DMS114 treated with DMSO at 0.1 percent for 48 hours (cell line): ENCODE data around the gene WASHC4.
"Not testable (repeated sequence)": the region's sequence is repeated elsewhere in the genome, so short reads cannot be mapped to it uniquely, and the experiment has no call there.

Experiments
- DNase-seq: peaks from one replicate; lab custom pipeline; 2025; ENCODE audit not compliant: unreplicated experiment; lab: John Stamatoyannopoulos, UW

WASHC4 gene

GRCh38 chr12:105090361-105090760 lies 17.2 kb upstream of the WASHC4 start:
- DNase-seq: no peak

DNA sequence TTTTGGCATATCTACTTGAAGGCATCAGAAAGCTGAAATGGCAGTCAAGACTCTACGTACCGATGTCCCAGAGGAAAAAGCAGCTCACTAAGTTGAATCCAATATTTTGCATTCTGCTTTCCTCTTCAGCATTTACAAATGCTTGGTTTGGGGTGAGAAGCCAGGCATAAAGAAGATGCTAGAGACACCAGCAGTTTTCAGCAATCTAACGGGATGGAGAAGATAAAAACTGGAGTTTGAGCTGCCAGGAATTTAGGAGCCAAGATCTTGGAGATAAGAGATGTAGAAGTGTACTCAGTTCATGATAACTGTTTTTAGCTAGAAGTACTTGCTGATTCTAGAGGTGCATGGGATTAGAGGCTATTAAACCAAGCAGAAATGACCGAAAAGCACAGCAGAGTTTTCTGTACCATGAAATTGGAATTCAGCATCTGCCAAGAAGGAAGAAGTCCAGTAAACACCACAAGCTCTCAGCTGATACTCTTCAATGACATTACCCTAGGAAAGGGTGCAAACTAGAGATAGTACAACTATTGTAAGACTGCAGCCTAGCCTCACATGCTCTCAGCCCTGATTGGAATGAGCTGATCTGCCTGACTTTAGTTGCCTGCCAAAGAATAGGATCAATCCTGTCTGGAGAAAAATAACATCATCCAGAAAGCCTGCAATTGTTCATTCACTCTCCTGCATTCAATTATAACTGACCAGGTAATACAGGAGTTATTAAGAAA lies 15.9 kb upstream of the WASHC4 start:
- DNase-seq: no peak

GRCh38 chr12:105092336-105092735 lies 15.2 kb upstream of the WASHC4 start:
- DNase-seq: no peak

DNA sequence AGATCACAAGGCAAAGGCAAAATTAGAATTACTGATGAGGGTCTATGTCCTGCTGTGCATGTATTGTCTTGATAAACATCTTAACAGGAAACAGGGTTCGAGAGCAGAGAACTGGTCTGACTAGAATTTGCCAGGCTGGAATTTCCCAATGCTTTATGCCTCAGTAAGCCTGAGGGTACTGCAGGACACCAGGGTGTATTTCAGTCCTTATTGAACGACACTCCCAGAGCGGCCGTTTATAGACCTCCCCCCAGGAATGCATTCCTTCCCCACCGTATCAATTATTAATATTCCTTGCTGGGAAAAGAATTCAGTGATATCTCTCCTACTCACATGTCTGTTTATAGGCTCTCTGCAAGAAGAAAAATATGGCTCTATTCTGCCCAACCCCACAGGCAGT lies 12.2 kb upstream of the WASHC4 start:
- DNase-seq: not testable (repeated sequence)

GRCh38 chr12:105099356-105099755 lies 8.2 kb upstream of the WASHC4 start:
- DNase-seq: no peak

DNA sequence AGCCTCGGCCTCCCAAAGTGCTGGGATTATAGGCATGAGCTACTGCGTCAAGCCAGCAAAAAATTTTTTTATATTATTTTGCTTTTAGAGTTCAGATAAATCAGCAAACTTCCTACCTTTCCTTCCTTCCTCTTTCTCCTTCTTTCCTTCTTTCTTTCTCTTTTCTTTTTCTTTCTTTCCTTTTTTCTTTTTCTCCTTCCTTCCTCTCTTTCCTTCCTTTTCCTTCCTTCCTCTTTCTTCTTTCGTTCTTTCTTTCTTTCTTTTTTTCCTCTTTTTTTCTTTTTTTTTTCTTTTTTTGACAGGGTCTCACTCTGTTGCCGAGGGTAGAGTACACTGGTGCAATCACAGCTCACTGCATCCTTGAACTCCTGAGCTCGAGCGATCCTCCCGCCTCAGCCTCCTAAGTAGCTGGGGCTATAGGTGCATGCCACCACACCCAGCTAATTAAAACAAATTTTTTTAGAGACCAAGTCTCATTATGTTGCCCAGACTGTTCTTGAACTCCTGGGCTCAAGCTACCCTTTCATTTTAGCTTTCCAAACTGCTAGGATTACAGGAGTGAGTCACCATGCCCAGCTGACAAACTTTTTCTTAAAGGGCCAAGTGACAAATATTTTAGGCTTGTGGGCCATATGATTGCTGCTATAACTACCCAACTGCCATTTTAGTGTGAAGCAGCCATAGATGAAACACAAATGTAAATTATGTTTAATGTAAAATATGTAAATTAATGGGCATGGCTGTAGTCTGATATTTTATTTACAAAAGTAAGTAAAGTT lies 7.1 kb upstream of the WASHC4 start:
- DNase-seq: no peak

- DNase-seq: no peak
Measured at GRCh38 chr12:105100998-105101397, 6.5 kb upstream of the WASHC4 start.

- DNase-seq: no peak
Measured at GRCh38 chr12:105102673-105103072, 4.9 kb upstream of the WASHC4 start.

DNA sequence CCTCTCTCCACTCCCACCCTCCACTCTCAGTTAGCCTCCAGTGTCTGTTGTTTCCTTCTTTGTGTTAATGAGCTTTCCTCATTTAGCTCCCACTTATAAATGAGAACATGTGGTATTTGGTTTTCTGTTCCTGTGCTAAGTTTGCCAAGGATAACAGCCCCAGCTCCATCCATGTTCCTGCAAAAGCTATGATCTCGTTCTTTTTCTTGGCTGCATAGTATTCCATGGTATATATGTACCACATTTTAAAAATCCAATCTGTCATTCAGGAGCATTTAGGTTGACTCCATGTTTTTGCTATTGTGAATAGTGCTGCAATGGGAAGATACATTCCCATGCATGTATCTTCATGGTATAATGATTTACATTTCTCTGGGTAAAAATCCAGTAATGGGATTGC lies 2.8 kb upstream of the WASHC4 start:
- DNase-seq: no peak

DNA sequence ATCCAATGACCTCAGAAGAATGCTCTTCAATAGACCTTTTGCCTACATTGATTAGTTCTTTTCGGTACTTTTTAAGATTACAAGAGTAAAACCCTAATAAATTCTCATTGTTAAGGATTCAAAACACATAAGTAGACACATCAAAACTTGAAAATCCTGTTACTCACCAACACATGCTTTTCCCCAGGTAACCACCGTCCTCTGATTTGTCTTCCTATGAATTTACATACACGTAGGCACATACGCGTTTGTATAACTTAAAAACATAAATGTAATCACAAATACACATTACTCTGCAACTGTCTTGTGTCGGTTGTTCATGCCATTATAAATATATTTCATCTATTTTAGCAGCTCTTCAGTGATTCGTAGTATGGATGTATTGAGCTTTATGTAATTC lies 910 bp upstream of the WASHC4 start:
- no peak for DNase-seq

DNA sequence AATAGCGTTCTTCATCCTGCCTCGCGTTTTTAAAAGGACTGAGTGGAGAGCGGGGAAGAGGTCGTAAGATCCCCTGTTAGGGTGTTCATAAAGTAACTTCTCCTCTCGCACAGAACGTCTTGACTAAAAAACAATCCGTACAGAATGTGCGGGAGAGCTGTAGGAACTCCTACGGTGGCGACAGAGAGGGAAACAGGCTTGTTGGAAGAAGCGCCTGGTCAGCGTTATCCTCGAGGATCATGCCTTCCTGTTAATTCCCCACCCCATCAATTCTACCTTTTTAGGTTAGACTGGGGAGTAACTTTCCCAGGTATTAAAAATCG lies 399 bp upstream of the WASHC4 start:
- DNase-seq: peak; percentile 70

DNA sequence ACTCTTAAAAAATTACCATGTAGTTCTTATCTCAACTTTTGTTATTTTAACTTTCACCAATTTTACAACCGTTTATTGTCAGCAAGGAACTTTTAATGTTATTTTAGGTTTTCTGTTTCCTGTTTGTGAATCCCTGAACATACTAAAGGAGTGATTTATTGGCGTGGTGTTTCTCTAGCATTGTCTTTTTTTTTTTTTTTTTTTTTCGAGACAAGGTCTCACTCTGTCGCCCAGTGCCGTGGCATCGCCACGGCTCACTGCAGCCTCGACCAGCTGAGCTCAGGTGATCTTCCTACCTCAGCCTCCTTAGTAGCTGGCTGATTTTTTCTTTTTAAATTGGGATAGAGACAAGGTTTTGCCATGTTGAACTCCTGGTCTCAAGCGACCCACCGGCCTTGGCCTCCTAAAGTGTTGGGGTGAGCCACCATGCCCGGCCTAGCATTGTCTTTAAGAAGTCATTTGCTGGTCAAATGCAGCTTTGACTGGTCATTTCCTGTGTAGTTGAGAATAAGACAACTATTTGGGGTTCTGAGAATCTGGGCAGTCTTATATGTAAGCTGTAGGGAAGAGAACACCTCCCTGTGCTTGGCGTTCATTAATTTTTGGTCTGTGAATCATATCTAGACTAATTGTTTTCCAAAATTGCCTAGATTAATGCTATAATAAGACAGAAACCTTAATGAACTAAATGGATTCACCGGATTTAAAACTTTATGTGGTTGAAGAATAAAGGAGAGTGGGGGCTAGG lies 2.1 kb downstream of the WASHC4 start:
- no peak for DNase-seq

- no peak for DNase-seq
Measured at GRCh38 chr12:105110851-105111250, 3.3 kb downstream of the WASHC4 start.

- no peak for DNase-seq
Measured at GRCh38 chr12:105113094-105113493, 5.6 kb downstream of the WASHC4 start.

GRCh38 chr12:105116969-105117368 lies 9.4 kb downstream of the WASHC4 start:
- DNase-seq: no peak

DNA sequence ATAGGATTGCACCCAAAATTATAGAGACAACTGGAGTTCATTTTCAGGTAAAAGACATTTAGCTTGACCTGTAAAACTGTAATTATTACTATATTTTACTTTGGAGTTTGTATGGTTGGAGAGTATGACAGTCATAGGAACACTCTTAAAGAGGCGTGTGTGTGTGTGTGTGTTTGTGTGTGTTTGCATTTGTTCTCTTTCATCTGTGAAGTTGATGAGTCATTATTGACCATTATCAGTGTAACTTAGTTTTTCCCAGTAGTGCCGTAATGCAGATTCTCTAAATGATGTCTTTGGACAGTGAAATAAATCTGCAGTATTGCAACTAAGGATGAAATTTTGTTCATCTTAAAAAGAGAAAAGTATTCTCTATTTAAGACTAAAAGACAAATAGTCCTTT lies 13.0 kb downstream of the WASHC4 start:
- DNase-seq: no peak

DNA sequence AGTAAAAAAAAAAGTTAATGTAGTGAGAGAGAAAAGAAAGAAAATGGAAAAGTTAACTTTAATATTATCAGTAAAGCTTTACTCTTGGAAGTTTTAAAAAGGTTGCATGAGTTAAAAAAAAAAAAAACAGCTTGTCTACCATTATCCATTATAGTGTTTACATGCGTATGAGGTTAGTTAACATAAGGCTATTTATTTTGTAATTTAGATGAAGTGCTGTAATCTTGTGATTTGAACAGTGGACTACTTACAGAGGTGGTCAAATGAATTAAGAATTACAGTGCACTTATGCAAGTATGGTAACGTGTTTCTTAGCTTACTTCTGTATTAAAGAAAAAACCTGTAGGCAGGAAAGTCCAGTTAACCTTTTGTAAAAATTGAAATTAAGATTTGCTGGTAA lies 30.7 kb downstream of the WASHC4 start:
- DNase-seq: no peak

DNA sequence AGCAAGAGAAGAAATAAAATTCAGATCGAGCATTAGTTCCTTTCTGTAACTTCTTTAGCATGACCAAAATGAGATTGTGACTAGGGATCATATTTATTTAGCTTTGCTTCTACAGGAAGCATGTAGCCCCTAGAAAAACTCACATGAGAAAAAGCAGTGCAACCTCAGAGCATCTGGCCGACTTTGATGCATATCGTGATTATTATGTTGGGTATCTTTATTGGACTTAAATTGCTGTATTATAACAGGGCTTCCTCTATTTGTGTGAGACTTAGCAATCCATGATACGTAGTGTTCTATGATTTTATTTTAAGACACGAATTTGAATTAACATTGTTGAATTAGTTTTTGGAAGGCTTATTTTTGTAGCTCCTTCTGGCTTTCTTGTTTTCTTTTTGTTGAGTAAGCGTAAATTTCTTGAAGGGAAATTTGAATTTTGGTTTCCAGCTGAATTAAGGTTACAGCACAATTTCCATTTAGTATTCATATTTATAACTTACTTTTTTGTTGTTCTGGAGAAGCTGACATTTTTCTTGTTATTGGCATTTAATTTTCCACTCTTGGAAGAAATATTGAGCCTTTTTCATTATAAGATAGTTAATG lies 33.9 kb downstream of the WASHC4 start:
- DNase-seq: no peak

DNA sequence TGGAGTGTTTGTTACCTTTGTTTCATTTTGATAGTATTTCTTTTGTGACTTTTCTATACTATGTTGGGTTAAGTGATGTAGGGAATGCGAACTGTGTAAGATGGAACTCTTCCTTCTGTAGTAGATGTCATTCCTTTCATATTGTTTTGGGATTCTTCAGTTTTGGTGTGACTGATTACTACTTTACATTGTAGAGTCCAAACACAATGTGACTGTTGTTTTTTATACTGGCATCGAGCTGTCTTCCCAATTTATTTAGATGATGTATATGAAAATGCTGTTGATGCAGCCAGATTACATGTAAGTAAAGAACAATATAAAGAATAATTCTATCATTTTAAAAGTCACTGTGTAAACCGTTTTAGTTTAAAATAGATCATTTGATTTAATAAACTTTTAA lies 34.7 kb downstream of the WASHC4 start:
- DNase-seq: no peak

- no peak for DNase-seq
Measured at GRCh38 chr12:105156260-105156659, 48.7 kb downstream of the WASHC4 start.

- DNase-seq: no peak
Measured at GRCh38 chr12:105157606-105158005, 50.1 kb downstream of the WASHC4 start.

- DNase-seq: no peak
Measured at GRCh38 chr12:105158876-105159275, 51.3 kb downstream of the WASHC4 start.
